HG02588 (cell line): ENCODE data around the gene CDC42BPB.

ENCODE experiments used
- ATAC-seq: cut with Tn5 transposase; IDR thresholded peaks from one replicate; pipeline ENCODE4 v1.9.1; 2021; ENCODE audit warnings: mild to moderate bottlenecking, moderate library complexity; ENCODE audit not compliant: unreplicated experiment

Gene CDC42BPB

DNA sequence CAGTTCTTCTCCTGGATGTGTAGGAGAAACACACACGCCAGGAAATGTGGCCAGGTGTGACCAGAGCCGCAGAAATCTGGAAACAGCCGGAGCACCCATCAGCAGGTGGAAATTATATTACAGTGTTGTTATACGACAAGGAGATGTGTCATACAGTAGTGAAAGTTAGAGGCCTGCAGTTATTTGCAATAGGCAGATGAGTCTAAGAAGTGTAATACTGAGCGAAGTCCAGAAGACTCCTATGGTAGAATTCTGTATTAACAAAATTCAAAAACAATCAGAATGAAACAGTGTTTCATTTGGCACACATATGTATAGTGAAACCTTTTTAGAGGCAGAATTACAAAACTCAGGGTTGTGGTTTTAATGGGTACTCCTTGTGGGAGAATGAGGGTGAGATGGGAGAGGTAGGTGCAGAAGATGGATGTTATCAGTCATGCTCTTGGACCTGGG lies 174.2 kb downstream of the CDC42BPB start:
- no peak for ATAC-seq
